SK-N-SH (cell line): Measurements from ENCODE around the gene LLGL1. TPM values are rescaled to one million over a fixed set of nuclear protein-coding genes. Genes with fewer than 3 reads are reported as not detected.

ENCODE experiments used
- CTCF ChIA-PET: fragments of 300-600, 350-600 bp; formaldehyde crosslinking; extraction: SDS; loops from one replicate; lab custom pipeline; 2021; lab: Yijun Ruan, JAX
- POLR2A ChIA-PET: fragments of 350-600 bp; sonication (Branson Sonifier 250); formaldehyde crosslinking; extraction: SDS; loops from one replicate; lab custom pipeline; 2020; ENCODE audit warnings: antibody characterized with exemption, inconsistent platforms; lab: Yijun Ruan, JAX
- DNase-seq: peaks from one replicate; pipeline ENCODE4 v3.0.0; 2012
- H2AFZ ChIP-seq: fragments of 200-600 bp; sonication (generic); 2 replicates; pipeline ENCODE4 v1.8.1; 2016; ENCODE audit warnings: antibody characterized with exemption, mild to moderate bottlenecking, low read depth
- H3F3A ChIP-seq: fragments of 200-600 bp; sonication (generic); replicated peaks from 2 replicates; pipeline ENCODE3; 2016; ENCODE audit warnings: antibody characterized with exemption, mild to moderate bottlenecking; ENCODE audit not compliant: insufficient read depth
- H3K27ac ChIP-seq, 2 experiments: fragments of 200-500 bp in 1 of 2; fragments of 200-600 bp in 1 of 2; sonication (Bioruptor generic) in 1 of 2; sonication (generic), shearing (Covaris generic) in 1 of 2; 2 replicates each; pipeline versions ENCODE4 v1.5.1 to v1.6.1; 2014 to 2016; ENCODE audit warnings: low read depth in 2 of 2, inconsistent platforms in 1 of 2, low read length in 1 of 2, mild to moderate bottlenecking in 1 of 2, mixed read lengths in 1 of 2
- H3K27me3 ChIP-seq: fragments of 200-600 bp; sonication (generic), shearing (Covaris generic); 2 replicates; pipeline ENCODE4 v1.6.1; 2016; ENCODE audit warnings: mixed run types; ENCODE audit not compliant: insufficient read depth
- H3K36me3 ChIP-seq, 2 experiments: fragments of 200-500 bp in 1 of 2; fragments of 200-600 bp in 1 of 2; sonication (Bioruptor generic) in 1 of 2; sonication (generic) in 1 of 2; replicated peaks in 1 of 2; 2 replicates each; pipeline versions ENCODE3 to v1.5.1; 2014 to 2016; ENCODE audit warnings: low read length in 1 of 2, mild to moderate bottlenecking in 1 of 2; ENCODE audit not compliant: insufficient read depth in 2 of 2, control insufficient read depth in 1 of 2
- H3K4me1 ChIP-seq, 2 experiments: fragments of 200-500 bp in 1 of 2; fragments of 200-600 bp in 1 of 2; sonication (Bioruptor generic) in 1 of 2; sonication (generic), shearing (Covaris generic) in 1 of 2; 2 replicates each; pipeline versions ENCODE4 v1.5.1 to v1.6.1; 2014 to 2016; ENCODE audit warnings: low read depth in 1 of 2, low read length in 1 of 2, mixed run types in 1 of 2; ENCODE audit not compliant: insufficient read depth in 2 of 2, control insufficient read depth in 1 of 2
- H3K4me2 ChIP-seq: fragments of 200-600 bp; sonication (generic), shearing (Covaris generic); 2 replicates; pipeline ENCODE4 v1.6.1; 2017; ENCODE audit warnings: mixed run types
- H3K4me3 ChIP-seq, 2 experiments: fragments of 200-500 bp in 1 of 2; fragments of 200-600 bp in 1 of 2; sonication (Bioruptor generic) in 1 of 2; sonication (generic), shearing (Covaris generic) in 1 of 2; 2 replicates each; pipeline versions ENCODE4 v1.5.1 to v1.8.1; 2014 to 2016; ENCODE audit warnings: low read depth in 2 of 2, inconsistent platforms in 1 of 2, low read length in 1 of 2, mild to moderate bottlenecking in 1 of 2, mixed read lengths in 1 of 2, moderate library complexity in 1 of 2
- H3K79me2 ChIP-seq: fragments of 200-600 bp; sonication (generic); 2 replicates; pipeline ENCODE4 v1.8.1; 2017; ENCODE audit warnings: mild to moderate bottlenecking; ENCODE audit not compliant: insufficient read depth
- H3K9ac ChIP-seq: fragments of 200-600 bp; sonication (generic); 2 replicates; pipeline ENCODE4 v1.6.1; 2017; ENCODE audit warnings: mixed run types
- H3K9me2 ChIP-seq: fragments of 200-600 bp; sonication (generic); 2 replicates; pipeline ENCODE4 v1.6.1; 2017; ENCODE audit warnings: mixed run types
- H3K9me3 ChIP-seq: fragments of 200-600 bp; sonication (generic); 2 replicates; pipeline ENCODE4 v1.6.1; 2017; ENCODE audit warnings: mixed run types, mild to moderate bottlenecking, moderate library complexity
- H4K20me1 ChIP-seq: fragments of 200-600 bp; sonication (generic); 2 replicates; pipeline ENCODE4 v1.6.1; 2017; ENCODE audit warnings: mild to moderate bottlenecking, mixed run types; ENCODE audit not compliant: insufficient read depth
- GABPA ChIP-seq: IDR thresholded peaks from 2 replicates; pipeline ENCODE4 v1.4.0; 2012; ENCODE audit warnings: low read depth, mild to moderate bottlenecking
- JUND ChIP-seq: IDR thresholded peaks from 2 replicates; pipeline ENCODE4 v1.4.0; 2012
- PBX3 ChIP-seq: IDR thresholded peaks from 2 replicates; pipeline ENCODE4; 2012
- RAD21 ChIP-seq: IDR thresholded peaks from 2 replicates; pipeline ENCODE4 v1.6.1; 2012; ENCODE audit warnings: mild to moderate bottlenecking, low read length
- REST ChIP-seq: IDR thresholded peaks from 2 replicates; pipeline ENCODE4 v1.6.1; 2012; ENCODE audit warnings: mild to moderate bottlenecking, low read depth, low read length, moderate library complexity
- USF2 ChIP-seq: fragments of 150-350 bp; IDR thresholded peaks from 2 replicates; pipeline ENCODE4 v1.6.1; 2017; ENCODE audit warnings: antibody characterized with exemption, low read length, low read depth, borderline replicate concordance
- WGBS: methylation state at CpG from one replicate; pipeline ENCODE4 v1.1.6; 2017; ENCODE audit warnings: low lambda C conversion rate; 5-methylcytosine and 5-hydroxymethylcytosine counted together
- polyA plus RNA-seq, 3 experiments: library from polyadenylated mRNA; depleted of rRNA; stranded (reverse); fragments of >200 nt; gene quantifications; 2 replicates each; pipeline ENCODE4 v1.2.3, GENCODE V29; 2012

Gene LLGL1
- polyA plus RNA-seq, 1 of the 3 experiments (the other 2 are of a cell fraction) = 31.4 TPM

DNA sequence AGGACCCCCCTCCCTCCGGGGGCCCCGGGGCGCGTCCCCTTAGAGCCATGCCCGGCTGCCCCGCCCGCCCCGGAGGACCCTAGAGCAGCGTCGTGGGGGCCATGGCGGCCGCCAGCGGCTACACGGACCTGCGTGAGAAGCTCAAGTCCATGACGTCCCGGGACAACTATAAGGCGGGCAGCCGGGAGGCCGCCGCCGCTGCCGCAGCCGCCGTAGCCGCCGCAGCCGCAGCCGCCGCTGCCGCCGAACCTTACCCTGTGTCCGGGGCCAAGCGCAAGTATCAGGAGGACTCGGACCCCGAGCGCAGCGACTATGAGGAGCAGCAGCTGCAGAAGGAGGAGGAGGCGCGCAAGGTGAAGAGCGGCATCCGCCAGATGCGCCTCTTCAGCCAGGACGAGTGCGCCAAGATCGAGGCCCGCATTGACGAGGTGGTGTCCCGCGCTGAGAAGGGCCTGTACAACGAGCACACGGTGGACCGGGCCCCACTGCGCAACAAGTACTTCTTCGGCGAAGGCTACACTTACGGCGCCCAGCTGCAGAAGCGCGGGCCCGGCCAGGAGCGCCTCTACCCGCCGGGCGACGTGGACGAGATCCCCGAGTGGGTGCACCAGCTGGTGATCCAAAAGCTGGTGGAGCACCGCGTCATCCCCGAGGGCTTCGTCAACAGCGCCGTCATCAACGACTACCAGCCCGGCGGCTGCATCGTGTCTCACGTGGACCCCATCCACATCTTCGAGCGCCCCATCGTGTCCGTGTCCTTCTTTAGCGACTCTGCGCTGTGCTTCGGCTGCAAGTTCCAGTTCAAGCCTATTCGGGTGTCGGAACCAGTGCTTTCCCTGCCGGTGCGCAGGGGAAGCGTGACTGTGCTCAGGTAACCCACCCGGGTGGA lies 41.0 kb upstream of the LLGL1 start (continued):
- TF ChIP-seq USF2 (no peak), REST (no peak)
- TF ChIP-seq, all 33 proteins: peak for 3

DNA sequence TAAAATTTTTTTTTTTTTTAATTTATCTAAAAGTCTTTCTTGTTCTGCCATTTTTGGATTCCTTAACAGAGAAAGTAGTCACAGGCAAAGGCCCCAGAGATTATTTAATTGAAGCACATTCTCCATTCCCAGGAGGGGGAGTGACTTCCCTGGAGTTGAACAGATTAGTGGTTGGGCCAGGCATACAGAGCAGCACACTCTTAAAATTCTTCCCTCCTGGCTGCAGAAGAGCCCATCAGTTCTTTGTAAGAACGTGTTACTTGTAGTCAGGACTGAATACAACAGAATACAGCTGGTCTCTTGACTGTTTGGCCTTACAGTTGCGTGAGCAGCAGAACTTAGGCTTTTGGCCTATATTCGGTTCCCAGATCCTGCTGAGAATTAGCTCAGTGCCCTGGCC lies 40.0 kb upstream of the LLGL1 start:
- Histone ChIP-seq H3K4me2 (peak overlapping the region; percentile 98), H3K4me3 (peak overlapping the region; percentile 65 to 84), H4K20me1 (peaks cover 62% of the 10 kb centered on the region), H3K4me1 (peaks cover 17 to 57% of the 10 kb centered on the region in 2 experiments), H3K9ac (peak overlapping the region; percentile 93), H3K27ac (peak overlapping the region; percentile 96 to 98), H3F3A (peaks cover 57% of the 10 kb centered on the region), H3K9me3 (no peaks in the 10 kb centered on the region), H3K9me2 (no peaks in the 10 kb centered on the region), H3K79me2 (peaks cover 66% of the 10 kb centered on the region), H3K36me3 (peaks cover 6 to 7% of the 10 kb centered on the region in 2 experiments), H2AFZ (no peak overlapping the region), H3K27me3 (no peaks in the 10 kb centered on the region)
- no peak for DNase-seq
- ChIA-PET POLR2A (no interaction called here), CTCF (interaction anchor here (1.4 to 2.8 kb wide), 2 partner anchors 32 to 45 kb away, joined by 3 to 14 read pairs; no protein-coding TSS in a partner anchor)
- TF ChIP-seq RAD21 (0 out of 2 replicates have a peak, but pooled peaks have one; percentile 4), GABPA (no peak), JUND (no peak), PBX3 (no peak)
- WGBS = 41% methylated on average over 3 of the region's 3 CpGs
